ENCODE data around the gene SPACA7.

The SPACA7 gene

DNA sequence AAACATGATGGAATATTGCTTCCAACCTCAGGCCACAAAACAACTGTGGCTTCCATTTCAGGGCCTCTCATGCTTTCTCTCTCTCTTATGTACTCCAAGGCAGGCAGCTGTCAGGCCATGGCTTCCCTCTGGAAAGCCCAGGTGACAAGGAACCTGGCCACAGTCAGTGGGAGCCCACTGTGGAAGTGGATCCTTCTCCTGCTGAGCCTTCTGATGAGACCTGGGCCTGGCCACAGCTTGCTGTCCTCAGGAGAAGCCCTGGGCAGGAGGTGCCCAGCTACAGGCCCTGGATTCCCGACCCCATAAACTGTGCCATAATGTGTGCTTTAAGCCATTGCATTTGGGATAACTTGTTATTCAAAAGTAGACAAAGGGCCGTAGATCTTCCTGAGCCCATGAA lies 71.2 kb downstream of the SPACA7 start:
- TF ChIP-seq FOXP2 (optimal IDR thresholded peaks at IDR 0.05; ENCODE audit: borderline replicate concordance, extremely low read depth, extremely low read length, insufficient read depth) (no peak), POLR2AphosphoS5 (IDR thresholded peaks at IDR 0.05; ENCODE audit: low read depth, low read length) (no peak), TAF1 (IDR thresholded peaks at IDR 0.05; ENCODE audit: borderline replicate concordance, insufficient read depth, low read length) (no peak), SIN3A (IDR thresholded peaks at IDR 0.05; ENCODE audit: borderline replicate concordance, insufficient read depth, low read length) (no peak)
- TF ChIP-seq, protein P1, sequence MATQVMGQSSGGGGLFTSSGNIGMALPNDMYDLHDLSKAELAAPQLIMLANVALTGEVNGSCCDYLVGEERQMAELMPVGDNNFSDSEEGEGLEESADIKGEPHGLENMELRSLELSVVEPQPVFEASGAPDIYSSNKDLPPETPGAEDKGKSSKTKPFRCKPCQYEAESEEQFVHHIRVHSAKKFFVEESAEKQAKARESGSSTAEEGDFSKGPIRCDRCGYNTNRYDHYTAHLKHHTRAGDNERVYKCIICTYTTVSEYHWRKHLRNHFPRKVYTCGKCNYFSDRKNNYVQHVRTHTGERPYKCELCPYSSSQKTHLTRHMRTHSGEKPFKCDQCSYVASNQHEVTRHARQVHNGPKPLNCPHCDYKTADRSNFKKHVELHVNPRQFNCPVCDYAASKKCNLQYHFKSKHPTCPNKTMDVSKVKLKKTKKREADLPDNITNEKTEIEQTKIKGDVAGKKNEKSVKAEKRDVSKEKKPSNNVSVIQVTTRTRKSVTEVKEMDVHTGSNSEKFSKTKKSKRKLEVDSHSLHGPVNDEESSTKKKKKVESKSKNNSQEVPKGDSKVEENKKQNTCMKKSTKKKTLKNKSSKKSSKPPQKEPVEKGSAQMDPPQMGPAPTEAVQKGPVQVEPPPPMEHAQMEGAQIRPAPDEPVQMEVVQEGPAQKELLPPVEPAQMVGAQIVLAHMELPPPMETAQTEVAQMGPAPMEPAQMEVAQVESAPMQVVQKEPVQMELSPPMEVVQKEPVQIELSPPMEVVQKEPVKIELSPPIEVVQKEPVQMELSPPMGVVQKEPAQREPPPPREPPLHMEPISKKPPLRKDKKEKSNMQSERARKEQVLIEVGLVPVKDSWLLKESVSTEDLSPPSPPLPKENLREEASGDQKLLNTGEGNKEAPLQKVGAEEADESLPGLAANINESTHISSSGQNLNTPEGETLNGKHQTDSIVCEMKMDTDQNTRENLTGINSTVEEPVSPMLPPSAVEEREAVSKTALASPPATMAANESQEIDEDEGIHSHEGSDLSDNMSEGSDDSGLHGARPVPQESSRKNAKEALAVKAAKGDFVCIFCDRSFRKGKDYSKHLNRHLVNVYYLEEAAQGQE (IDR thresholded peaks at IDR 0.05; ENCODE audit: insufficient read depth in 1 of 2, low read depth in 2 of 2, low read length in 2 of 2) = no peak

DNA sequence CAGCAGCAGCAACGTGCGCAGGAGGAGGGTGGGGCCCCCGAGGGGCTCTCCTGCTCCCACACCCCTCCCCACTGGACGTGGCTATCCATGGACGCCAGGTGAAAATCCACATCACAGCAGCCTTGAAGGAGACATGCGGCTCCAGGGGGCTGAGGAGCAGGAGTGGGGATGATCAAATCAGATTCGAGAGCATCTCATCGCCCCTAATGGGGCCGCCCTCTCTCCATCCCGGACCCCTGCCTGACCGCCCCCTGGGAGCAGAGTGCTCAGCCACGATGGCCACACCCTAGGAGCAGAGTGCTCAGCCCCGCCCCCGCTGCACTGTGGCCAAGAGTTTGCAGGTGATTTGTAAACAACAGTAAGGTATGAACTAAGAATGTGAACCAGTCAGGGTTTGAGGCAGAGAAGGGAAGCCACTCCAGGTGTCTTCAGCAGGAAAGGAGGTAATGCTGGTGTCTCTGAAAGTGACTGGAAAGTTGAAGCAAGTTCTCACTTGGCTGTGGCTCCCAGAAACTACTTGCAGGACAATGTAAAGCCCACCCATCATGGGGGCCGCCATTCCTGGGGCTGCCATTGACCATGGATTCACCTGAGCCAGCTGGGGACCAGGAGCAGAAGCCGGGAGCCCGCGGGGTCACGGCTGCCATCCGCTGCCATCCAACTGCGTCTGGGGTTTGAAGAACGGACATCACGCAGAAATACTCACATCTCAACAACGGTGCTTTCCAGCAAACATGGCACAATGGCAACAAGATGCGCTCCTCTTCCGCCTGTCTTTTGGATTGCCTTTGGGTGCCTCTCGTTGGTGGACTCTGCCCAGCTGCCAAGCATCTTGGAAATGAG lies 71.8 kb downstream of the SPACA7 start:
- TF ChIP-seq, protein P1 (IDR thresholded peaks at IDR 0.05; ENCODE audit: insufficient read depth in 1 of 2, low read depth in 2 of 2, low read length in 2 of 2) = no peak
- TF ChIP-seq SIN3A (IDR thresholded peaks at IDR 0.05; ENCODE audit: borderline replicate concordance, insufficient read depth, low read length) (no peak), TAF1 (IDR thresholded peaks at IDR 0.05; ENCODE audit: borderline replicate concordance, insufficient read depth, low read length) (no peak), FOXP2 (optimal IDR thresholded peaks at IDR 0.05; ENCODE audit: borderline replicate concordance, extremely low read depth, extremely low read length, insufficient read depth) (no peak)

DNA sequence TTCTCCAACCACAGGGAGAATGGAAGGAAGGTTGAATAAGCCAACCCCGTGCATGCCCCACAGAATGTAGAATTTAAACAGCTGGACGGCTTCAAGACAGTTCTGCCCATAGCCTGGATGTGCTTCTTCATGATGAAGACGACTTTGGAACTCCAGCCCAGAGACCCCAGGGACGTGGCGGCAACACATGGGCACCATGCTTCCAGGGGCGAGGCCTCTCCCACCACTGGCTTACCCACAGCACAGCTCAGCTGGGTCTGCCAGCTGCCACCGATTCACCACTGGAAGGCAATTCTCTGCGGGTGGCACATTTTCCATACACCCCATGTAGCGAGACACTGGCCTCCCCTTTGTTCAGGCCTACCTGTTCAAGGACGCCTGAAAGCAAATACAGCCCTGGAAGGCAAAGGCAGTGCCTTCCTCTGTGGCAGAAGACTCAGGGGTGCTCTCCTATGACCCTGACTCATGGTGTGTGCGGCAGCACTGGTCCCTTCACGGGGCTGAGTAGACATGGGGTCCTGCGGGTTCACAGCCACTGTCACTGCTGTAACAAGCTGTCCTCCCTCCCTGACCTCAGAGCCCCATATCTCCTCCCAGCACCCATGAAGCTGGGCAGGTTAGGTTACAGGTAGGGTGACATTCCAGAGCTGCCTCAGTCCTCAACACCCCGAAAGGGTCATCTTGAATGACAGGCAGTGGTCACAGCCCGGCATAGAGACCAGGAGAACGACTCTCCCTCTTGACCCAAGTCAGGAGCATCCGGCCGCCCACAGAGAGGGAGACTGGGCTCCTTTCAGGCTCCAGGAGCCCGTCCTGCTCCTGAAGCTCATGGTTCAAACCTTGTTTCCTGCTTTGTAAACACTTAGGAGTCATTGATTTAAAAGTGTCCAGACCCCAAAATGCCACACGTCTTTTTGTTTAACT lies 72.7 kb downstream of the SPACA7 start:
- no peak for TF ChIP-seq POLR2AphosphoS5 (IDR thresholded peaks at IDR 0.05; ENCODE audit: low read depth, low read length)
- no peak for TF ChIP-seq SIN3A (IDR thresholded peaks at IDR 0.05; ENCODE audit: borderline replicate concordance, insufficient read depth, low read length)
- TF ChIP-seq, protein P1 (IDR thresholded peaks at IDR 0.05; ENCODE audit: insufficient read depth in 1 of 2, low read depth in 2 of 2, low read length in 2 of 2) = no peak
- TF ChIP-seq FOXP2 (optimal IDR thresholded peaks at IDR 0.05; ENCODE audit: borderline replicate concordance, extremely low read depth, extremely low read length, insufficient read depth) = no peak
- no peak for TF ChIP-seq TAF1 (IDR thresholded peaks at IDR 0.05; ENCODE audit: borderline replicate concordance, insufficient read depth, low read length)

DNA sequence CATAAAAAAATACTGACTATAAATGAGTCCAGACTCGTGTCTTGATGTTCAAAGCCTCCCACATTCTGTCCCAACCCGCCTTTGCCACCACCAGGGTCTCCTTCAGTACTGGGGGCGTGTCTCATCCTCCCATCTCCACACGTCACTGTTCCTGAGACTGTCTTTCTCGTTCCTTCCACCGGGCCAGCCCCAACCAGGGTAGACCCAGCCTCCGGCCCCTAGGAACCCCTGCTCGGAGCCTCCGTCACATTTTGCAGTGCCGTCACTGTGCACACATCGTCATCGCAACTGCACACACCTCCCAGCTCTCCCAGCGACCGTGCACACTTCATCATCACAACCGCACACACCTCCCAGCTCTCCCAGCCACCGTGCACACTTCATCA lies 73.4 kb downstream of the SPACA7 start:
- TF ChIP-seq TAF1 (IDR thresholded peaks at IDR 0.05; ENCODE audit: borderline replicate concordance, insufficient read depth, low read length) = no peak

DNA sequence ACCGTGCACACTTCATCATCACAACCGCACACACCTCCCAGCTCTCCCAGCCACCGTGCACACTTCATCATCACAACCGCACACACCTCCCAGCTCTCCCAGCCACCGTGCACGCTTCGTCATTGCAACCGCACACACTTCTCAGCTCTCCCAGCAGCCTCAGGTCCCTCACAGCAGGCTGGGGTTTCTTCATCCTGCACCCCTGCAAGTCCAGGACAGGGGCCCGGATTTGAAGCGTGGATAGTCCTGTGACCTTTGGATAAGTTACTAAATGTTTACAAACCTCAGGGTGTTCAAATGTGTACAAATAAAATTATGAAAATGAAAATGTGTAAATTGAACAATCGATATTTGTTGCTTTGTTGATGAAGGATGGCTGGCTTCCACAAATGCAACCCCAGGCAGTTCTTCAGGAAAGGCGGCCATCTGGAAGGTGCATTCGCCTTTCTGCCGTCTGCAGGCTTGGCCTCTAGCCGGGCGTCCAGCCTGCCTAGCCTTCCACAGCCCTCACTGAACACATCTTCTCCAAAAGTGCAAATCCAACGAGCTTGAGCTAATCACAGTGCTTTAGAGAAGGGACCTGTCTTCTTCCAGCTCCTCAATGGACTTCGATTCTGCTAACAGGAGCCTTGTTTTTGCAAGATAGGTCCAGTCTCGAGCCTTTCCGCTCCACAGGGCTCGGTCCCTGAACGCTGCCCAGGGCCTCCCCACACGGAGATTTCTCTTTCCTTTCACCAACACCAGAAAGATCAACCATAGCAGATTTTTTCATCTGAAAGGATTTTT lies 74.2 kb downstream of the SPACA7 start:
- no peak for TF ChIP-seq TAF1 (IDR thresholded peaks at IDR 0.05; ENCODE audit: borderline replicate concordance, insufficient read depth, low read length)
- no peak for TF ChIP-seq SIN3A (IDR thresholded peaks at IDR 0.05; ENCODE audit: borderline replicate concordance, insufficient read depth, low read length)
- no peak for TF ChIP-seq FOXP2 (optimal IDR thresholded peaks at IDR 0.05; ENCODE audit: borderline replicate concordance, extremely low read depth, extremely low read length, insufficient read depth)
- TF ChIP-seq POLR2AphosphoS5 (IDR thresholded peaks at IDR 0.05; ENCODE audit: low read depth, low read length) = no peak
- TF ChIP-seq, protein P1 (IDR thresholded peaks at IDR 0.05; ENCODE audit: insufficient read depth in 1 of 2, low read depth in 2 of 2, low read length in 2 of 2) = no peak

Data from PFSK-1 (cell line).